Gastrocnemius medialis (tissue), 4 donors: ENCODE measurements around the gene PTPA.

Source experiments
- POLR2A ChIP-seq, 2 donors: fragments of 450-650 bp; IDR thresholded peaks; one replicate each; pipeline ENCODE4 v1.6.1; 2017; ENCODE audit warnings: antibody characterized with exemption in 2 of 2, mild to moderate bottlenecking in 2 of 2, moderate library complexity in 2 of 2
- TF ChIP-seq, protein P1 (sequence below), 5 experiments: fragments of 450-650 bp in 3 of 5; fragments of 200-600 bp in 2 of 5; sonication (generic) in 2 of 5; IDR thresholded peaks in 4 of 5; conservative IDR thresholded peaks in 1 of 5; 1 replicate in 4 of 5; 2 replicates in 1 of 5; pipeline ENCODE4 v1.5.1; 2016 to 2019; ENCODE audit warnings: antibody characterized with exemption in 5 of 5, mild to moderate bottlenecking in 3 of 5, moderate library complexity in 3 of 5

DNA sequence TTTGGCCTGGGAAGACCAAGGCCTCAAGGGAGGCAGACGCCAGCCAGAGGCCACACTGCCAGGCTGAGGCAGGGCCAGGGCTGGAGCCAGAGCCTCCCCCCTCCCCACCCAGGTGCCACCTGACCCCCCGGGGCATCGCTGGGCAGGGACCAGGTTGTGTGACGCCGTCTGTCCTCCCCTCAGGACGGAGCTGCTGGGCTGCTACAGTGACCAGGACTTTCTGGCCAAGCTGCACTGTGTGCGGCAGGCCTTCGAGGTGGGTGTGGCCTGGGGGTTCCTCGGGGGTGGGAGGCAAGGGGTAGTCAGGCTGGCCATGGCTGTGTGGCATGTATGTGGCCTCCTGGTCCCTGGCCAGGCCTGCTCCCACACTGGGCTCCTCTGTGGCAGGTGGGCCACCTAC lies 48.2 kb upstream of the PTPA start:
- TF ChIP-seq POLR2A (IDR thresholded peaks at IDR 0.05) = no peak
- TF ChIP-seq, protein P1, sequence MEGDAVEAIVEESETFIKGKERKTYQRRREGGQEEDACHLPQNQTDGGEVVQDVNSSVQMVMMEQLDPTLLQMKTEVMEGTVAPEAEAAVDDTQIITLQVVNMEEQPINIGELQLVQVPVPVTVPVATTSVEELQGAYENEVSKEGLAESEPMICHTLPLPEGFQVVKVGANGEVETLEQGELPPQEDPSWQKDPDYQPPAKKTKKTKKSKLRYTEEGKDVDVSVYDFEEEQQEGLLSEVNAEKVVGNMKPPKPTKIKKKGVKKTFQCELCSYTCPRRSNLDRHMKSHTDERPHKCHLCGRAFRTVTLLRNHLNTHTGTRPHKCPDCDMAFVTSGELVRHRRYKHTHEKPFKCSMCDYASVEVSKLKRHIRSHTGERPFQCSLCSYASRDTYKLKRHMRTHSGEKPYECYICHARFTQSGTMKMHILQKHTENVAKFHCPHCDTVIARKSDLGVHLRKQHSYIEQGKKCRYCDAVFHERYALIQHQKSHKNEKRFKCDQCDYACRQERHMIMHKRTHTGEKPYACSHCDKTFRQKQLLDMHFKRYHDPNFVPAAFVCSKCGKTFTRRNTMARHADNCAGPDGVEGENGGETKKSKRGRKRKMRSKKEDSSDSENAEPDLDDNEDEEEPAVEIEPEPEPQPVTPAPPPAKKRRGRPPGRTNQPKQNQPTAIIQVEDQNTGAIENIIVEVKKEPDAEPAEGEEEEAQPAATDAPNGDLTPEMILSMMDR (IDR thresholded peaks at IDR 0.05 in 4 of 5, conservative IDR thresholded peaks at IDR 0.05 in 1 of 5) = no peak
